Activated naive CD8-positive, alpha-beta T cell treated with anti-CD3 and anti-CD28 coated beads, Interleukin-2, amount 10 ng/mL, durations not matched to agents 7 days and 5 days (primary cell): ENCODE results near the gene ACTG2. TPM values are rescaled to one million over a fixed set of nuclear protein-coding genes. Genes with fewer than 3 reads are reported as not detected.

ENCODE experiments used
- ATAC-seq: fragments of 150-1000 bp; cut with Tn5 transposase; one replicate; pipeline ENCODE4 v1.10.0; 2021; ENCODE audit warnings: low read depth, moderate library complexity
- POLR2A ChIA-PET: fragments of 350-600 bp; sonication (Branson Sonifier 250); formaldehyde crosslinking; loops from one replicate; lab custom pipeline; 2021; ENCODE audit warnings: antibody characterized with exemption; lab: Charles Lee
- DNase-seq: peaks from one replicate; pipeline ENCODE4 v3.0.0; 2021
- H3K27ac Mint-ChIP-seq: one replicate; pipeline ENCODE4 v1.8.0; 2022; ENCODE audit warnings: mild to moderate bottlenecking, mixed read lengths
- H3K27me3 Mint-ChIP-seq: one replicate; pipeline ENCODE4 v1.8.0; 2022; ENCODE audit warnings: mild to moderate bottlenecking, moderate library complexity, mixed read lengths
- H3K36me3 Mint-ChIP-seq: one replicate; pipeline ENCODE4 v1.8.0; 2021; ENCODE audit warnings: mild to moderate bottlenecking, mixed read lengths
- H3K4me1 Mint-ChIP-seq: one replicate; pipeline ENCODE4 v1.8.0; 2021; ENCODE audit warnings: mixed read lengths
- H3K4me3 Mint-ChIP-seq: one replicate; pipeline ENCODE4 v1.8.0; 2022; ENCODE audit warnings: mild to moderate bottlenecking, moderate library complexity, mixed read lengths
- H3K9me3 Mint-ChIP-seq: one replicate; pipeline ENCODE4 v1.8.0; 2021; ENCODE audit warnings: mixed read lengths
- total RNA-seq, 2 experiments: library from RNA; stranded (reverse); gene quantifications; one replicate each; pipeline ENCODE4 v1.2.3, GENCODE V29; 2021

The ACTG2 gene
- total RNA-seq, 2 experiments from 2014 or later: 0.22 to 0.43 TPM

DNA sequence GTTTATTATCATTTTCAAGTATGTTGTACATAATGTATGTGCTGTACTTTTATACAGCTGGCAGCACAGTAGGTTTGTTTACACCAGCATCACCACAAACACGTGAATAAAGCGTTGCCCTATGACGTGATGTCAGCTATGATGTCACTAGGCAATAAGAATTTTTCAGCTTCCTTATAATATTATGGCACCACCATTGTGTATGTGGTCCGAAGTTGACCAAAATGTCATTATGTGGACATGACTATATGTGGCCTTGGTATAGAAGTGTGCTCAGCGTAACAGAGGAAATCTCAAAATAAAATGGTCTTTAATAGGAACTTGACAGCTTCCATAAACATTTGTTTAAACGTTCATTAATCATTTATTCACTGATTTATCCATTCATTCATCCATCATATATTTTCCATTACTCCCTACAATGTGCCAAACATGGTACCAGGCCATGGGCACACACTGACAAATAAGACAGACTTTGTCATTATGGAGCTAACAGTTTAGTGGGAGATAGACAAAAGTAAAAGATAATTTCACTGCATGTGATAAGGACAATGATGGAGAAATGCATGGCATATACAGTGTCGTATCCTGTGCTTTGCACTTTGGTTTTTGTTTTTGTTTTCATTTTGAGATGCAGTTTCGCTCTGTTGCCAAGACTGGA is 18.9 kb downstream of the ACTG2 start:
- H3K27me3 Mint-ChIP-seq: no peaks in the 10 kb centered on the region
- H3K4me3 Mint-ChIP-seq: no peak overlapping the region
- H3K4me1 Mint-ChIP-seq: peaks cover 10% of the 10 kb centered on the region
- DNase-seq (no peak), ATAC-seq (no peak)
- POLR2A ChIA-PET: no interaction called here
- no peaks in the 10 kb centered on the region for H3K36me3 Mint-ChIP-seq
- no peak overlapping the region for H3K27ac Mint-ChIP-seq
- no peaks in the 10 kb centered on the region for H3K9me3 Mint-ChIP-seq

GRCh38 chr2:73913414-73914054 is 20.7 kb downstream of the ACTG2 start:
- peaks cover 10% of the 10 kb centered on the region for H3K4me1 Mint-ChIP-seq
- ATAC-seq: no peak
- no peaks in the 10 kb centered on the region for H3K9me3 Mint-ChIP-seq
- no peaks in the 10 kb centered on the region for H3K36me3 Mint-ChIP-seq
- no peak overlapping the region for H3K27ac Mint-ChIP-seq
- no peaks in the 10 kb centered on the region for H3K27me3 Mint-ChIP-seq
- no peak for DNase-seq
- POLR2A ChIA-PET: no interaction called here
- no peak overlapping the region for H3K4me3 Mint-ChIP-seq

DNA sequence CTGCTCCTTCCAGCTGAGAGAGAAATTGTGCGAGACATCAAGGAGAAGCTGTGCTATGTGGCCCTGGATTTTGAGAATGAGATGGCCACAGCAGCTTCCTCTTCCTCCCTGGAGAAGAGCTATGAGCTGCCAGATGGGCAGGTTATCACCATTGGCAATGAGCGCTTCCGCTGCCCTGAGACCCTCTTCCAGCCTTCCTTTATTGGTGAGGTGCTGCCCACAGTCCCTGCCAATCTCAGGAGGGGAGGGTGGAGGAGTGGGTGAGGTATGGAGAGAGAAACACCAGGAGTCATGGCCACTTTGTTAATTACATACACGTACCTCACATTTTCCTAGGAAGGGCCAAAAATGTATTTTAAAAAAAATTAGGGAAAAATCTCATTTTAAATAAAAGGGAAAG is 21.9 kb downstream of the ACTG2 start:
- Mint-ChIP-seq H3K4me1 (peaks cover 10% of the 10 kb centered on the region), H3K27me3 (no peaks in the 10 kb centered on the region), H3K9me3 (no peaks in the 10 kb centered on the region), H3K4me3 (no peak overlapping the region), H3K27ac (no peak overlapping the region), H3K36me3 (no peaks in the 10 kb centered on the region)
- POLR2A ChIA-PET: interaction anchor here (0.6 to 0.7 kb wide), 2 partner anchors 24 to 71 kb away, joined by 3 to 4 read pairs; no protein-coding TSS in a partner anchor
- ATAC-seq (no peak), DNase-seq (no peak)

DNA sequence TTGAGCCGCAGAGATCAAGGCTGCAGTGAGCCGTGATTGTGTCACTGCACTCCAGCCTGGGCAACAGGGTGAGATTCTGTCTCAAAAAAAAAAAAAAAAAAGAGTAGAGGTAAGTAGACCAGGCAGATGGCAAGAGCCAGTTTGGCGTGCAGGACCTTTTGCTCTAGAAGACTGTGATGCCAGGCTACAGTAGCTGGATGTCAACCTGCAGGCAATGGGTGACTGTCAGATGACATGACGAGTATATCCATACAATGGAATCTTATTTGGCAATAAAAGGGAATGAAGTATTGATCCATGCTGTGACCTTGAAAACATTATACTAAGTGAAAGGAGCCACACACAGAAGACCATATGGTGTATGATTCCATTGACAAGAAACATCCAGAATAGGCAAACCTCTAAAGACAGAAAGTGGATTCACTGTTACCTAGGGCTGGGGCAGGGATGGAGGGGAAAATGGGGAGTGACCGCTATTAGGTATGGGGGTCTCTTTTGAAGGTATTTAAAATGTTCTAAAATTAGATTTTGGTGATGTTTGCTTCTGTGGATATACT is 22.7 kb downstream of the ACTG2 start:
- H3K4me3 Mint-ChIP-seq: no peak overlapping the region
- no peak for DNase-seq
- no peaks in the 10 kb centered on the region for H3K9me3 Mint-ChIP-seq
- POLR2A ChIA-PET: no interaction called here
- peaks cover 10% of the 10 kb centered on the region for H3K4me1 Mint-ChIP-seq
- ATAC-seq: no peak
- no peak overlapping the region for H3K27ac Mint-ChIP-seq
- no peaks in the 10 kb centered on the region for H3K27me3 Mint-ChIP-seq
- H3K36me3 Mint-ChIP-seq: no peaks in the 10 kb centered on the region

- H3K4me3 Mint-ChIP-seq: no peak overlapping the region
- no peak for ATAC-seq
- no peaks in the 10 kb centered on the region for H3K27me3 Mint-ChIP-seq
- H3K9me3 Mint-ChIP-seq: no peaks in the 10 kb centered on the region
- peaks cover 11% of the 10 kb centered on the region for H3K4me1 Mint-ChIP-seq
- no peak overlapping the region for H3K27ac Mint-ChIP-seq
- POLR2A ChIA-PET: no interaction called here
- DNase-seq: no peak
- no peaks in the 10 kb centered on the region for H3K36me3 Mint-ChIP-seq
Measured at GRCh38 chr2:73916666-73917065, 23.9 kb downstream of the ACTG2 start.

GRCh38 chr2:73917296-73917695 is 24.5 kb downstream of the ACTG2 start:
- H3K27ac Mint-ChIP-seq: no peak overlapping the region
- ATAC-seq (no peak), DNase-seq (no peak)
- H3K27me3 Mint-ChIP-seq: no peaks in the 10 kb centered on the region
- H3K9me3 Mint-ChIP-seq: no peaks in the 10 kb centered on the region
- POLR2A ChIA-PET: interaction anchor here (0.6 kb wide), 1 partner anchor 213 kb away, joined by 6 read pairs; no protein-coding TSS in a partner anchor
- H3K4me3 Mint-ChIP-seq: no peak overlapping the region
- peaks cover 11% of the 10 kb centered on the region for H3K4me1 Mint-ChIP-seq
- H3K36me3 Mint-ChIP-seq: no peaks in the 10 kb centered on the region

- no peaks in the 10 kb centered on the region for H3K27me3 Mint-ChIP-seq
- POLR2A ChIA-PET: interaction anchor here (0.6 kb wide), 1 partner anchor 212 kb away, joined by 6 read pairs; no protein-coding TSS in a partner anchor
- ATAC-seq (no peak), DNase-seq (no peak)
- no peaks in the 10 kb centered on the region for H3K36me3 Mint-ChIP-seq
- no peaks in the 10 kb centered on the region for H3K9me3 Mint-ChIP-seq
- H3K4me3 Mint-ChIP-seq: no peak overlapping the region
- peaks cover 14% of the 10 kb centered on the region for H3K4me1 Mint-ChIP-seq
- no peak overlapping the region for H3K27ac Mint-ChIP-seq
Measured at GRCh38 chr2:73917696-73918207, 24.9 kb downstream of the ACTG2 start.

DNA sequence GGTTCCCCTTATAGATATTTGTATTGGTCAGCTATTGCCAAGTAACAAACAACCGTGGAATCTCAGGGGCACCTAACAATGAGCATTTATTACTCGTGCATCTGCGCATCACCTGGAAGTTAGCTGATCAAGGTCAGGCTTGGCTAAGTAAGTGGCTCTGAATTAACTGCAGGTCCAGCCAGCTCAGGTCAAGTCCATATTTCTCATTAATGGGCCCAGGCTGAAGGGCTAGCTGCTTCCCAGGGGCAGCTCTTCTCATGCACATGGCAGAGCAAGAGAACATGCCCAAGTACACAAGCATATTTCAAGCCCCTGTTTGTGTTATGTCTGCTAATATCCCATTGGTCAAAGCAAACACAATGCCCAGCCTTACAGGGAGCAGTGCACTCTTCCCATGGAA is 26.0 kb downstream of the ACTG2 start:
- Mint-ChIP-seq H3K9me3 (no peaks in the 10 kb centered on the region), H3K4me1 (peaks cover 23% of the 10 kb centered on the region), H3K27me3 (no peaks in the 10 kb centered on the region), H3K4me3 (no peak overlapping the region), H3K36me3 (no peaks in the 10 kb centered on the region), H3K27ac (no peak overlapping the region)
- no peak for DNase-seq
- no peak for ATAC-seq
- POLR2A ChIA-PET: no interaction called here

GRCh38 chr2:73919596-73920228 is 26.9 kb downstream of the ACTG2 start:
- ATAC-seq: no peak
- Mint-ChIP-seq H3K27me3 (no peaks in the 10 kb centered on the region), H3K36me3 (no peaks in the 10 kb centered on the region), H3K27ac (no peak overlapping the region), H3K4me3 (no peak overlapping the region), H3K9me3 (no peaks in the 10 kb centered on the region), H3K4me1 (peaks cover 25% of the 10 kb centered on the region)
- no peak for DNase-seq
- POLR2A ChIA-PET: interaction anchor here (0.9 kb wide), 1 partner anchor 13 kb away, joined by 3 read pairs; no protein-coding TSS in a partner anchor

GRCh38 chr2:73920577-73921545 is 28.1 kb downstream of the ACTG2 start:
- Mint-ChIP-seq H3K9me3 (no peaks in the 10 kb centered on the region), H3K27ac (no peak overlapping the region), H3K4me3 (no peak overlapping the region), H3K27me3 (no peaks in the 10 kb centered on the region), H3K36me3 (no peaks in the 10 kb centered on the region), H3K4me1 (peaks cover 20% of the 10 kb centered on the region)
- ATAC-seq (peak; percentile 43), DNase-seq (peak; percentile 53)
- POLR2A ChIA-PET: interaction anchor here (0.9 kb wide), 1 partner anchor 15 kb away, joined by 3 read pairs; no protein-coding TSS in a partner anchor

DNA sequence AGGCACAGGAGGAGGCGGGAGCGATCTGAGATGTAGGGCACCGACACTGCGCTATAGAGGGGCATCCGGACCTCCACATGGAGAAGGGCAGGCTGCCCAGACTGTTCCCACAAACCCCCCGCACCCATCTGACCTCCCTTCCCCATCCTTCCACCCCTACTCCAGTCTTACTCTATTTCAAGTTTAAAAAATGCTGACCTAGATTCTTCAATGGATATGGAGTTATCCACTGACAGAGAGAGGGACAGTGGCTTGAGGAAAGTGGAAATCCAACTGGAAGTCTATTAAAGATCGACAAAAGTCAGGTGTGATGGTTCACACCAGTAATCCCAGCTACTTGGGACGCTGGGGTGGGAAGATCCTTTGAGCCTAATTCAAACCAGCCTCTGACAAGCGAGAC is 28.8 kb downstream of the ACTG2 start:
- no peak overlapping the region for H3K27ac Mint-ChIP-seq

GRCh38 chr2:73922681-73923080 is 29.9 kb downstream of the ACTG2 start:
- Mint-ChIP-seq H3K27me3 (no peaks in the 10 kb centered on the region), H3K27ac (no peak overlapping the region), H3K9me3 (no peaks in the 10 kb centered on the region), H3K36me3 (no peaks in the 10 kb centered on the region), H3K4me3 (peak overlapping the region; percentile 41), H3K4me1 (peaks cover 20% of the 10 kb centered on the region)
- ATAC-seq (no peak), DNase-seq (no peak)
- POLR2A ChIA-PET: interaction anchor here (0.8 kb wide), 1 partner anchor 94 kb away, joined by 3 read pairs; the partner anchor contains the start of gene STAMBP

More for the DNA sequence above, 28.8 kb downstream of the ACTG2 start:
- ATAC-seq: no peak
- DNase-seq: no peak
- no peaks in the 10 kb centered on the region for H3K9me3 Mint-ChIP-seq
- POLR2A ChIA-PET: no interaction called here
- H3K4me1 Mint-ChIP-seq: peaks cover 23% of the 10 kb centered on the region
- no peaks in the 10 kb centered on the region for H3K27me3 Mint-ChIP-seq
- no peaks in the 10 kb centered on the region for H3K36me3 Mint-ChIP-seq
- no peak overlapping the region for H3K4me3 Mint-ChIP-seq
